HCT116 (cell line): ENCODE results near the gene CCKAR. TPM values are rescaled to one million over a fixed set of nuclear protein-coding genes. Genes with fewer than 3 reads are reported as not detected.

Experiments
- ATAC-seq: fragments of 200-7000 bp; cut with Tn5 transposase; 2 replicates; pipeline ENCODE4 v1.9.1; 2020; ENCODE audit warnings: mild to moderate bottlenecking, moderate library complexity
- BruUV-seq: library from RNA; stranded (reverse); fragments of 400-500 nt; replicated peaks from 2 replicates; lab custom pipeline; 2021; lab: Mats Ljungman, UMichigan
- CTCF ChIA-PET: fragments of 300-600 bp; sonication (Branson Sonifier 250); formaldehyde crosslinking; loops from one replicate; lab custom pipeline; 2021; ENCODE audit warnings: antibody characterized with exemption; lab: Charles Lee
- POLR2A ChIA-PET: fragments of 300-600, 350-600 bp; sonication (Branson Sonifier 250); formaldehyde crosslinking; loops from one replicate; lab custom pipeline; 2021; ENCODE audit warnings: antibody characterized with exemption; lab: Charles Lee
- RAD21 ChIA-PET, 2 experiments: fragments of 300-600 bp; sonication (Branson Sonifier 250); formaldehyde crosslinking; loops; one replicate each; lab custom pipeline; 2023; ENCODE audit warnings: low total read pairs in 2 of 2; ENCODE audit not compliant: uncharacterized antibody in 2 of 2, unreplicated experiment in 2 of 2, low non-redundant PET in 1 of 2; lab: Charles Lee
- DNase-seq: peaks from one replicate; pipeline ENCODE4 v3.0.0-alpha.2; 2010; ENCODE audit warnings: low read depth, low spot score
- H2AFZ ChIP-seq: fragments of 200-600 bp; shearing (Covaris generic), sonication (generic); 2 replicates; pipeline ENCODE4 v1.6.1; 2017; ENCODE audit warnings: low read depth, mixed run types, mixed read lengths, antibody characterized with exemption, low read length; ENCODE audit not compliant: poor library complexity, severe bottlenecking
- H3K27ac ChIP-seq: 2 replicates; pipeline ENCODE4 v1.5.1; 2012; ENCODE audit warnings: low read depth, low read length
- H3K27me3 ChIP-seq: fragments of 200-600 bp; sonication (generic); 2 replicates; pipeline ENCODE4 v1.6.1; 2016; ENCODE audit warnings: mixed run types, low read length, mixed read lengths; ENCODE audit not compliant: insufficient read depth
- H3K36me3 ChIP-seq, 2 experiments: fragments of 200-500 bp in 1 of 2; fragments of 200-600 bp in 1 of 2; sonication (Bioruptor generic) in 1 of 2; sonication (generic) in 1 of 2; 2 replicates each; pipeline versions ENCODE4 v1.5.1 to v1.6.1; 2014 to 2016; ENCODE audit warnings: low read length in 2 of 2, inconsistent platforms in 1 of 2, mixed read lengths in 1 of 2, mixed run types in 1 of 2; ENCODE audit not compliant: insufficient read depth in 2 of 2, control insufficient read depth in 1 of 2
- H3K4me1 ChIP-seq, 2 experiments: fragments of 200-600 bp in 1 of 2; sonication (generic) in 1 of 2; 2 replicates each; pipeline versions ENCODE4 v1.5.1 to v1.6.1; 2012 to 2017; ENCODE audit warnings: low read length in 2 of 2, inconsistent platforms in 1 of 2, mild to moderate bottlenecking in 1 of 2, mixed read lengths in 1 of 2, mixed run types in 1 of 2, moderate library complexity in 1 of 2; ENCODE audit not compliant: insufficient read depth in 2 of 2, control insufficient read depth in 1 of 2
- H3K4me2 ChIP-seq: fragments of 200-600 bp; sonication (generic); 2 replicates; pipeline ENCODE4 v1.6.1; 2017; ENCODE audit warnings: mixed run types, low read length, mixed read lengths
- H3K4me3 ChIP-seq, 2 experiments: fragments of 200-600 bp in 1 of 2; sonication (generic) in 1 of 2; replicated peaks in 1 of 2; 2 replicates each; pipeline ENCODE4 v1.5.1; 2011 to 2016; ENCODE audit warnings: low read length in 2 of 2, control low read depth in 1 of 2, low read depth in 1 of 2, mild to moderate bottlenecking in 1 of 2, mixed read lengths in 1 of 2, mixed run types in 1 of 2
- H3K79me2 ChIP-seq: fragments of 200-600 bp; sonication (generic); 2 replicates; pipeline ENCODE4 v1.6.1; 2017; ENCODE audit warnings: mild to moderate bottlenecking, mixed run types, low read length, moderate library complexity, mixed read lengths; ENCODE audit not compliant: insufficient read depth
- H3K9ac ChIP-seq: fragments of 200-600 bp; sonication (generic); 2 replicates; pipeline ENCODE4 v1.6.1; 2016; ENCODE audit warnings: low read length, mixed read lengths
- H3K9me2 ChIP-seq: fragments of 200-600 bp; sonication (generic), shearing (Covaris generic); 2 replicates; pipeline ENCODE4 v1.6.1; 2017; ENCODE audit warnings: mixed run types, mild to moderate bottlenecking, moderate library complexity; ENCODE audit not compliant: insufficient read depth
- H3K9me3 ChIP-seq, 2 experiments: fragments of 200-500 bp in 1 of 2; fragments of 200-600 bp in 1 of 2; sonication (Bioruptor generic) in 1 of 2; sonication (generic) in 1 of 2; 2 replicates each; pipeline ENCODE4 v1.6.1; 2014 to 2017; ENCODE audit warnings: low read length in 2 of 2, mixed read lengths in 2 of 2, inconsistent platforms in 1 of 2, low read depth in 1 of 2, mild to moderate bottlenecking in 1 of 2, mixed run types in 1 of 2, moderate library complexity in 1 of 2; ENCODE audit not compliant: control insufficient read depth in 1 of 2, insufficient read depth in 1 of 2
- H4K20me1 ChIP-seq: fragments of 200-600 bp; sonication (generic), shearing (Covaris generic); 2 replicates; pipeline ENCODE4 v1.6.1; 2017; ENCODE audit warnings: mixed run types, mild to moderate bottlenecking, moderate library complexity; ENCODE audit not compliant: insufficient read depth
- CBX3 ChIP-seq: IDR thresholded peaks from 2 replicates; pipeline ENCODE4 v1.6.1; 2012; ENCODE audit warnings: low read depth
- CEBPB ChIP-seq: IDR thresholded peaks from 2 replicates; pipeline ENCODE4 v1.6.1; 2012; ENCODE audit warnings: low read depth
- JUND ChIP-seq: IDR thresholded peaks from 2 replicates; pipeline ENCODE4 v1.6.1; 2012
- POLR2A ChIP-seq: IDR thresholded peaks from 2 replicates; pipeline ENCODE4 v1.7.0; 2011; ENCODE audit warnings: borderline replicate concordance; ENCODE audit not compliant: insufficient read depth, insufficient read length; ENCODE audit errors: extremely low read depth
- POLR2AphosphoS5 ChIP-seq: IDR thresholded peaks from 2 replicates; pipeline ENCODE4 v1.6.1; 2011; ENCODE audit warnings: mild to moderate bottlenecking, low read depth, low read length, moderate library complexity
- RAD21 ChIP-seq: IDR thresholded peaks from 2 replicates; pipeline ENCODE4 v1.6.1; 2012; ENCODE audit warnings: low read depth, mild to moderate bottlenecking
- SIN3A ChIP-seq: IDR thresholded peaks from 2 replicates; pipeline ENCODE4 v1.6.1; 2012; ENCODE audit warnings: low read depth
- SP1 ChIP-seq: IDR thresholded peaks from 2 replicates; pipeline ENCODE4 v1.6.1; 2012; ENCODE audit warnings: low read depth
- SRF ChIP-seq: IDR thresholded peaks from 2 replicates; pipeline ENCODE4 v1.6.1; 2012; ENCODE audit warnings: low read depth
- TCF7L2 ChIP-seq: IDR thresholded peaks from 2 replicates; pipeline ENCODE4 v1.7.0; 2011; ENCODE audit warnings: borderline replicate concordance, inconsistent platforms; ENCODE audit not compliant: insufficient read depth, insufficient read length; ENCODE audit errors: extremely low read depth
- intact Hi-C: fragments of 100-400 bp; cut with micrococcal nuclease; formaldehyde crosslinking; loops from 2 replicates; pipeline ENCODE4 v1.10.0; 2022
- total RNA-seq: library from RNA; stranded (reverse); gene quantifications from one replicate; pipeline ENCODE4 v1.2.1, GENCODE V29; 2021; ENCODE audit not compliant: unreplicated experiment
- TF ChIP-seq, protein P1 (sequence below): IDR thresholded peaks from 2 replicates; pipeline ENCODE4 v1.6.1; 2012
- TF ChIP-seq, protein P2 (sequence below): IDR thresholded peaks from 2 replicates; pipeline ENCODE4 v1.6.1; 2012
- TF ChIP-seq, protein P3 (sequence below), 3 experiments: fragments of 200-600 bp in 1 of 3; sonication (generic) in 1 of 3; IDR thresholded peaks in 2 of 3; conservative IDR thresholded peaks in 1 of 3; 2 replicates each; pipeline ENCODE4 v1.5.1; 2012 to 2017; ENCODE audit warnings: low read depth in 2 of 3, low read length in 2 of 3, antibody characterized with exemption in 1 of 3, borderline replicate concordance in 1 of 3, control low read depth in 1 of 3, mild to moderate bottlenecking in 1 of 3, mixed read lengths in 1 of 3, mixed run types in 1 of 3, moderate library complexity in 1 of 3; ENCODE audit not compliant: insufficient read depth in 1 of 3

Gene CCKAR
- total RNA-seq, 1 experiment from 2014 or later, result not detected

DNA sequence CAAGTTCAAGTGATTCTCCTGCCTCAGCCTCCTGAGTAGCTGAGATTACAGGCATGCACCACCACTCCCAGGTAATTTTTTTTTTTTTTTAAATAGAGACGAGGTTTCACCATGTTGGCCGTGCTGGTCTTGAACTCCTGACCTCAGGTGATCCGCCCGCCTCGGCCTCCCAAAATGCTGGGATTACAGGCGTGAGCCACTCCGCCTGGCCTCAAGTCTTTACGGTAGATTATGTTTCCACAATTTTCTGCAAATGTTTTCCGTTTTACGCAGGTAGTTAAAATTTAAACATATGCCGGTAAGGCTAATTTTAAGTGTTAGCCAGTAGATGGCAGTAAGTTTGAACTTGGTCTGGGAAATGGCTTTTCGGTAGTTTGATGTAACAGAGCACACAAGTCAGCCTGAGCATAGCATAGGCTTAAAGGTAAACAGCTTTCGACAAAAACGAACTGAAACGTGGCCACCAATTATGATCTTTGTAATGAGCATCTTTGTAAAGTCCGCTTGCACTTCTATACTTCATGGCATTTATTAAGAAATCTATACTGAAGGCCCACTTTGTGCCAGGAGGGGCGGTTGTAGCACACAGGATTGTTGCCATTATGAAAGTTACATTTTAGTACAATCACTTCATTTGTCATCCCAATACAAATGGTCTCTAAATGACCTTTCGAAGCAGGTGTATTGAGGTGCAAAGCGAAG, 31.1 kb downstream of the CCKAR start:
- ChIA-PET CTCF (interaction anchor here (1.0 to 1.6 kb wide), 3 partner anchors 9 to 260 kb away, joined by 3 to 6 read pairs (median 4); no protein-coding TSS in a partner anchor), RAD21 (interaction anchor here in 1 of 2 experiments (0.7 kb wide), 2 partner anchors 110 to 262 kb away, joined by 3 read pairs; no protein-coding TSS in a partner anchor), POLR2A (no interaction called here)
- Histone ChIP-seq H3K9ac (no peak overlapping the region), H3K27ac (no peak overlapping the region), H3K79me2 (no peaks in the 10 kb centered on the region), H4K20me1 (no peaks in the 10 kb centered on the region), H3K4me3 (peak overlapping the region; percentile 32 to 46), H3K9me3 (peaks cover 0 to 6% of the 10 kb centered on the region in 2 experiments; a peak in 1 of 4 replicates), H3K4me1 (peaks cover 0 to 15% of the 10 kb centered on the region in 2 experiments; a peak in 2 of 4 replicates), H3K9me2 (no peaks in the 10 kb centered on the region), H3K4me2 (peak overlapping the region; percentile 72), H3K36me3 (no peaks in the 10 kb centered on the region), H2AFZ (peak overlapping the region; percentile 62), H3K27me3 (no peaks in the 10 kb centered on the region)
- TF ChIP-seq, protein P1, sequence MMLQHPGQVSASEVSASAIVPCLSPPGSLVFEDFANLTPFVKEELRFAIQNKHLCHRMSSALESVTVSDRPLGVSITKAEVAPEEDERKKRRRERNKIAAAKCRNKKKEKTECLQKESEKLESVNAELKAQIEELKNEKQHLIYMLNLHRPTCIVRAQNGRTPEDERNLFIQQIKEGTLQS, result no peak
- TF ChIP-seq, protein P2, sequence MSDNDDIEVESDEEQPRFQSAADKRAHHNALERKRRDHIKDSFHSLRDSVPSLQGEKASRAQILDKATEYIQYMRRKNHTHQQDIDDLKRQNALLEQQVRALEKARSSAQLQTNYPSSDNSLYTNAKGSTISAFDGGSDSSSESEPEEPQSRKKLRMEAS, result 0 out of 2 replicates have a peak, but pooled peaks have one; percentile 22
- TF ChIP-seq CEBPB (0 out of 2 replicates have a peak, but pooled peaks have one; percentile 18), POLR2AphosphoS5 (no peak), JUND (no peak), RAD21 (peak; percentile 84), SRF (0 out of 2 replicates have a peak, but pooled peaks have one; percentile 13), SIN3A (no peak), POLR2A (no peak), SP1 (no peak), TCF7L2 (no peak), CBX3 (peak; percentile 28; the same call in 1 of the 2 replicates)
- TF ChIP-seq, protein P3, sequence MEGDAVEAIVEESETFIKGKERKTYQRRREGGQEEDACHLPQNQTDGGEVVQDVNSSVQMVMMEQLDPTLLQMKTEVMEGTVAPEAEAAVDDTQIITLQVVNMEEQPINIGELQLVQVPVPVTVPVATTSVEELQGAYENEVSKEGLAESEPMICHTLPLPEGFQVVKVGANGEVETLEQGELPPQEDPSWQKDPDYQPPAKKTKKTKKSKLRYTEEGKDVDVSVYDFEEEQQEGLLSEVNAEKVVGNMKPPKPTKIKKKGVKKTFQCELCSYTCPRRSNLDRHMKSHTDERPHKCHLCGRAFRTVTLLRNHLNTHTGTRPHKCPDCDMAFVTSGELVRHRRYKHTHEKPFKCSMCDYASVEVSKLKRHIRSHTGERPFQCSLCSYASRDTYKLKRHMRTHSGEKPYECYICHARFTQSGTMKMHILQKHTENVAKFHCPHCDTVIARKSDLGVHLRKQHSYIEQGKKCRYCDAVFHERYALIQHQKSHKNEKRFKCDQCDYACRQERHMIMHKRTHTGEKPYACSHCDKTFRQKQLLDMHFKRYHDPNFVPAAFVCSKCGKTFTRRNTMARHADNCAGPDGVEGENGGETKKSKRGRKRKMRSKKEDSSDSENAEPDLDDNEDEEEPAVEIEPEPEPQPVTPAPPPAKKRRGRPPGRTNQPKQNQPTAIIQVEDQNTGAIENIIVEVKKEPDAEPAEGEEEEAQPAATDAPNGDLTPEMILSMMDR (IDR thresholded peaks at IDR 0.05 in 2 of 3, conservative IDR thresholded peaks at IDR 0.05 in 1 of 3; ENCODE audit: borderline replicate concordance in 1 of 3, insufficient read depth in 1 of 3, low read depth in 2 of 3, low read length in 2 of 3), result peak; percentile 62 to 72 (median 63); a peak in 5 of 6 replicates
- no TSS peak for BruUV-seq
- intact Hi-C loops, result loop anchor here (2.0 to 10.0 kb wide), 3 partner anchors 123 to 556 kb away; partner anchors contain the start of gene TBC1D19
- ATAC-seq (peak; percentile 85), DNase-seq (peak; percentile 61)
